ENCODE data around the gene XPNPEP3.

The XPNPEP3 gene

DNA sequence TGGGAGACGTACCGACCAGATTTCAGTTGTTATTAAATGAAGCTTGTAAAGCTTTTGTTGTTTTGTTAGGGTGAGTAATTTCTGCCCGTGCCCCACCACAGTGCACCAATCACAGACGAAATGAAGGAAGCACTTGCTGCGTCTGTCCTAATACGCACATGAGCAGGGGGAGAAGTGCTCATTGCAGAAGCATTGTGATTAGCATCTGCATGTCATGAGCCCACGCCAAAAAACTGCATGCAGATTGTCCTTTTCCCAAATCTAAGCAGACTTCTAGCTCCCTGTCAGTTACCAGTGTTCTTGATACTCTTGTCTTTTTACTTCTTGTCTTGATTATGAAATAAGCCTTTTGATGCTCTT lies 109.8 kb downstream of the XPNPEP3 start:
- H3K36me3 ChIP-seq = peaks cover 68% of the 10 kb centered on the region
- no peaks in the 10 kb centered on the region for H3K27me3 ChIP-seq
- DNase-seq = no peak
- no peaks in the 10 kb centered on the region for H3K9me3 ChIP-seq
- TF ChIP-seq, protein P1, sequence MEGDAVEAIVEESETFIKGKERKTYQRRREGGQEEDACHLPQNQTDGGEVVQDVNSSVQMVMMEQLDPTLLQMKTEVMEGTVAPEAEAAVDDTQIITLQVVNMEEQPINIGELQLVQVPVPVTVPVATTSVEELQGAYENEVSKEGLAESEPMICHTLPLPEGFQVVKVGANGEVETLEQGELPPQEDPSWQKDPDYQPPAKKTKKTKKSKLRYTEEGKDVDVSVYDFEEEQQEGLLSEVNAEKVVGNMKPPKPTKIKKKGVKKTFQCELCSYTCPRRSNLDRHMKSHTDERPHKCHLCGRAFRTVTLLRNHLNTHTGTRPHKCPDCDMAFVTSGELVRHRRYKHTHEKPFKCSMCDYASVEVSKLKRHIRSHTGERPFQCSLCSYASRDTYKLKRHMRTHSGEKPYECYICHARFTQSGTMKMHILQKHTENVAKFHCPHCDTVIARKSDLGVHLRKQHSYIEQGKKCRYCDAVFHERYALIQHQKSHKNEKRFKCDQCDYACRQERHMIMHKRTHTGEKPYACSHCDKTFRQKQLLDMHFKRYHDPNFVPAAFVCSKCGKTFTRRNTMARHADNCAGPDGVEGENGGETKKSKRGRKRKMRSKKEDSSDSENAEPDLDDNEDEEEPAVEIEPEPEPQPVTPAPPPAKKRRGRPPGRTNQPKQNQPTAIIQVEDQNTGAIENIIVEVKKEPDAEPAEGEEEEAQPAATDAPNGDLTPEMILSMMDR (IDR thresholded peaks at IDR 0.05; ENCODE audit: low read depth, low read length) = no peak
- H3K4me1 ChIP-seq = no peaks in the 10 kb centered on the region; the same call in 1 of the 2 replicates
- no peak overlapping the region for H3K4me3 ChIP-seq (ENCODE audit: low read depth, low read length)

DNA sequence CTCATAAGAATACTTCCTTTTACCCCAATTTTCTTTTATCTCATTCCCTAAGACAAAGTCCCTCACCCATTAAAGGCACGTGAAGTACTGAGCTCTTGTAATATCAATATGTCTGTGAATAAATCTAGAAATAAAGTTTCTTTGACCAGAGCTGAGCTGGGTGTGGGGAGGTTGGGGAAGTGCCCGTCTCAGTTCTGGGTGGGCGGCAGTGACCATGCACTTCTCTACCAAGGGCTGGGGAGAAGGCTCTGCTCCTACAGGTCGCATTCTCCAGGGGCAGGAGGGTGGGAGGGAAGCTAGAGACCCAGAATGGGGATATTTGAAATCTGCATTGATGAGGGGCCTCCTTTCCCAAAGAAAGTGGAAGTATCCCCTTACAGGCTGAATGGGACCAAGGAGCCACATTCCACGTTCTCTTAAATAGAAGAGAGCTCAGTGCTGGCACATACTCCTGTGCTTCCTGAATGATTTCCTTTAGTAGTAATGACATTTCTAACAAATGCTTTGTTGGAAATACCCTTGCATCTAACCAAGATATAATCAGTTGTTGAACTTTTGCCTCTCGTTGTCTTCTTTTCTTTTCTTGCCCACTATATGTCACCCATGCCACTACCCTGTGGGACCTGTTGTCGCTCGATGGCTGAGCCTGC lies 110.3 kb downstream of the XPNPEP3 start:
- TF ChIP-seq, protein P1 (IDR thresholded peaks at IDR 0.05; ENCODE audit: low read depth, low read length) = no peak
- Histone ChIP-seq H3K27me3 (no peaks in the 10 kb centered on the region), H3K36me3 (peaks cover 63% of the 10 kb centered on the region), H3K9me3 (no peaks in the 10 kb centered on the region), H3K4me3 (ENCODE audit: low read depth, low read length) (no peak overlapping the region), H3K4me1 (no peaks in the 10 kb centered on the region; the same call in 1 of the 2 replicates)
- no peak for DNase-seq

DNA sequence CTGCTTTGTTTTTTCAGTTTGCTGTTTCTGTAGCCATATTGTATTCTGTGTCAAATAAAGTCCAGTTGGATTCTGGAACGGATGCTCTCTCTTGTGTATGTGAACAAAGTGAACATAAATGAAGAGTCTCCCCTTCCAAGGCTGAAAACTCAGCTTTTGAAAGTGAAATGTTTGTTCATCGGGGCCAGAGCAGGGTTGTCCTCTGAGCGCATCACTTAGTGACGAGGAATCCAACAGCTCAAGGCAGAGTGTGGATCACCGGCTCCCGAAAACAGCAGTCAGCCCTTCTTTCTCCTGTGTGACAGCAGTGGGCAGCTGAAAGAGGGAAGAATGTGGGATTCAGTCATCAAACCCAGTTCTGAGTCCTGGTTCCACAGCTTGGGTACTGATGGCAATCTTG lies 115.6 kb downstream of the XPNPEP3 start:
- no peaks in the 10 kb centered on the region for H3K9me3 ChIP-seq
- H3K36me3 ChIP-seq = peaks cover 29% of the 10 kb centered on the region
- DNase-seq = no peak
- no peak overlapping the region for H3K4me3 ChIP-seq (ENCODE audit: low read depth, low read length)
- H3K27me3 ChIP-seq = no peaks in the 10 kb centered on the region
- TF ChIP-seq, protein P1 (IDR thresholded peaks at IDR 0.05; ENCODE audit: low read depth, low read length) = no peak
- no peaks in the 10 kb centered on the region for H3K4me1 ChIP-seq

- TF ChIP-seq, protein P1 (IDR thresholded peaks at IDR 0.05; ENCODE audit: low read depth, low read length) = no peak
- peaks cover 26% of the 10 kb centered on the region for H3K36me3 ChIP-seq
- no peak for DNase-seq
Measured at GRCh38 chr22:40973144-40973543, 116.2 kb downstream of the XPNPEP3 start.

DNA sequence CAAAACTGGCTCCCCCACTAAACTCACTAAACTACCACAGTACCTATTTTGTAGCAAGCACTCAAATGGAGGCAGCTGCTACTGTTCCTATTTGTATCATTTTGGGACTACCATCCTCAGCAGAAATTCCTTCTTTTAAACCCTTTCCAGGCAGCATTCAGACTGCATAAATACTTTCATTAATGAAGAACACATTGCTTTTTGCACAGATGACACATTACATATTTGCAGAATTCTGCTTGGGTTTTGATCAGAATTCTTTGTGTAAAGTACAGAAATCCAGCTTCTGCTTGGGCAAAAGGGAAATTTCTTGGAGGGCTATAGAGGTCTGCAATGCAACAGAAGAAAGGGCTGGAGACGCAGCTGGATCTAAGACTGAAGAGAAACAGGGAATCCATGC lies 118.4 kb downstream of the XPNPEP3 start:
- Histone ChIP-seq H3K27me3 (no peaks in the 10 kb centered on the region), H3K4me1 (no peaks in the 10 kb centered on the region), H3K36me3 (peaks cover 14% of the 10 kb centered on the region), H3K9me3 (no peaks in the 10 kb centered on the region), H3K4me3 (ENCODE audit: low read depth, low read length) (no peak overlapping the region)
- DNase-seq = no peak
- TF ChIP-seq, protein P1 (IDR thresholded peaks at IDR 0.05; ENCODE audit: low read depth, low read length) = no peak

More at GRCh38 chr22:40973144-40973543, 116.2 kb downstream of the XPNPEP3 start:
- H3K27me3 ChIP-seq = no peaks in the 10 kb centered on the region
- H3K9me3 ChIP-seq = no peaks in the 10 kb centered on the region
- no peaks in the 10 kb centered on the region for H3K4me1 ChIP-seq
- H3K4me3 ChIP-seq (ENCODE audit: low read depth, low read length) = no peak overlapping the region

DNA sequence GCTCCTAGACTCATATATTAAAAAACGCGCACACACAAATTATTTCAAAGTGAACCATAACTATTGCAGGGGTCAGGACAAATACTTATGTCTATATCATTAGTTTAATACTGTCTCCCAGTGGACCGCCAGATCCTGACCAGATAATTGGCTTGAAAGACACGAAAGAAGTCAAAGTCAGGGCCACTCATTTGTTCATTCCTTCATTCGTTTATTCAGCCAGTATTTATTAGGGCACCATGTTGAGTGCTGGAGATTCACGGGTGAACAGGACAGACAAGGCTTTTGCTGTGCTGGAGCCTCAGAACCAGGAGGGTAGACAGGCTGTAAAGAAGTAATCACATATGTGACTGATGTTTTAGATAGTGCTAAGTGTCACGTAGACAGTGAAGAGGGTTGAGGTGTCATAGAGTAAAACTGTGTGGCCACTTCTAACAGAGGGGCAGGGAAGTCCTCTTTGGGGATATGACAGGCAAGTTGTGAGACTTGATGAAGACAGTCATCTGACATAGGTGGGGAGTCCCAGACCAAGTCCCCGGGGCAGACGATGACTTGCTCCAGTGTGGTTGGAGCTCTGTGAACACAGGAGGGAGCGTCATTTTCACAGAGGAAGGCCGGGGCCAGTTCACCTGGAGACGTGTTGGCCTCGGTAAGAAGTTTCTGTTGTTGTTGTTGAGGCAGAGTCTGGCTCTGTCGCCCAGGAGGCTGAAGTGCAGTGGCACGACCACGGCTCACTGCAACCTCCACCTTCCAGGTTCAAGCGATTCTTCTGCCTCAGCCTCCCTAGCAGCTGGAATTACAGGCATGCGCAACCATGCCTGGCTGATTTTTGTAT lies 120.1 kb downstream of the XPNPEP3 start:
- H3K4me1 ChIP-seq = no peaks in the 10 kb centered on the region
- H3K27me3 ChIP-seq = no peaks in the 10 kb centered on the region
- TF ChIP-seq, protein P1 (IDR thresholded peaks at IDR 0.05; ENCODE audit: low read depth, low read length) = no peak
- DNase-seq = no peak
- H3K4me3 ChIP-seq (ENCODE audit: low read depth, low read length) = no peak overlapping the region
- peaks cover 6% of the 10 kb centered on the region for H3K36me3 ChIP-seq
- no peaks in the 10 kb centered on the region for H3K9me3 ChIP-seq
